HepG2 (cell line): Measurements from ENCODE around the gene ZFP36L2. TPM values are rescaled to one million over a fixed set of nuclear protein-coding genes. Genes with fewer than 3 reads are reported as not detected.
A peak's percentile ranks its signal among the peaks of the same experiment; 100 is the strongest.

Source experiments
- CENPT ChIP-seq: sonication (generic); formaldehyde crosslinking; IDR thresholded peaks from 2 replicates; pipeline ENCODE4 v1.8.0; 2022; ENCODE audit warnings: low read depth, mild to moderate bottlenecking, moderate library complexity, missing genetic modification reagents
- ELF1 ChIP-seq: sonication (generic); formaldehyde crosslinking; IDR thresholded peaks from 2 replicates; pipeline ENCODE4 v1.4.0; 2020; ENCODE audit warnings: missing genetic modification reagents
- HNF4G ChIP-seq, 2 experiments: sonication (generic) in 1 of 2; formaldehyde crosslinking in 1 of 2; IDR thresholded peaks; 2 replicates each; pipeline versions ENCODE4 v1.4.0 to v1.6.1; 2011 to 2020; ENCODE audit warnings: borderline replicate concordance in 2 of 2, low read depth in 2 of 2, mild to moderate bottlenecking in 2 of 2, low read length in 1 of 2, missing genetic modification reagents in 1 of 2, moderate library complexity in 1 of 2
- KLF11 ChIP-seq: IDR thresholded peaks from 2 replicates; pipeline ENCODE4 v1.6.1; 2016; ENCODE audit warnings: missing compliant biosample characterization
- PHF21A ChIP-seq: sonication (generic); formaldehyde crosslinking; IDR thresholded peaks from 2 replicates; pipeline ENCODE4 v1.5.0; 2020; ENCODE audit warnings: mild to moderate bottlenecking, missing genetic modification reagents
- RXRB ChIP-seq: IDR thresholded peaks from 2 replicates; pipeline ENCODE4 v1.6.1; 2016; ENCODE audit warnings: borderline replicate concordance, missing genetic modification reagents, missing compliant biosample characterization
- SP140L ChIP-seq: sonication (generic); formaldehyde crosslinking; IDR thresholded peaks from 2 replicates; pipeline ENCODE4 v1.4.0; 2020; ENCODE audit warnings: missing genetic modification reagents, borderline replicate concordance
- polyA plus RNA-seq, 8 experiments: library from polyadenylated mRNA; depleted of rRNA in 3 of 8; stranded (reverse) in 7 of 8; unstranded in 1 of 8; fragments of >200 nt; fragmentation: Illumina TruSeq in 4 of 8; extraction: Trizol in 4 of 8; gene quantifications; 2 replicates each; pipeline versions ENCODE4 v1.2.1 to v1.2.3, GENCODE V29; 2011 to 2016; ENCODE audit warnings: low read depth in 4 of 8, missing spikeins in 1 of 8, mixed read lengths in 1 of 8; ENCODE audit not compliant: insufficient read depth in 1 of 8
- total RNA-seq, 5 experiments: library from RNA; depleted of rRNA; stranded (reverse); fragments of >200 nt; fragmentation: Illumina TruSeq; extraction: Trizol; gene quantifications; 2 replicates each; pipeline ENCODE4 v1.2.3, GENCODE V29; 2016; ENCODE audit warnings: low read depth in 1 of 5
- TF ChIP-seq, protein P1 (sequence below): sonication (generic); formaldehyde crosslinking; IDR thresholded peaks from 2 replicates; pipeline ENCODE4 v1.4.0; 2020; ENCODE audit warnings: missing genetic modification reagents
- TF ChIP-seq, protein P2 (sequence below): sonication (generic); formaldehyde crosslinking; IDR thresholded peaks from 2 replicates; pipeline ENCODE4 v1.5.0; 2020; ENCODE audit warnings: mild to moderate bottlenecking, missing genetic modification reagents
- TF ChIP-seq, protein P3 (sequence below): sonication (generic); formaldehyde crosslinking; IDR thresholded peaks from 2 replicates; pipeline ENCODE4 v1.4.0; 2020; ENCODE audit warnings: low read depth, mild to moderate bottlenecking, missing genetic modification reagents
- TF ChIP-seq, protein P4 (sequence below): sonication (generic); formaldehyde crosslinking; IDR thresholded peaks from 2 replicates; pipeline ENCODE4 v1.9.0; 2021; ENCODE audit warnings: missing genetic modification reagents, borderline replicate concordance
- TF ChIP-seq, protein P5 (sequence below): sonication (generic); formaldehyde crosslinking; IDR thresholded peaks from 2 replicates; pipeline ENCODE4 v1.5.0; 2020; ENCODE audit warnings: missing genetic modification reagents, mild to moderate bottlenecking, borderline replicate concordance
- TF ChIP-seq, protein P6 (sequence below): sonication (generic); formaldehyde crosslinking; IDR thresholded peaks from 2 replicates; pipeline ENCODE4 v1.5.0; 2020; ENCODE audit warnings: missing genetic modification reagents
- TF ChIP-seq, protein P7 (sequence below): sonication (generic); formaldehyde crosslinking; IDR thresholded peaks from 2 replicates; pipeline ENCODE4 v1.4.0; 2020; ENCODE audit warnings: mild to moderate bottlenecking, missing genetic modification reagents

The ZFP36L2 gene
- total and polyA plus RNA-seq, 2 of the 13 experiments (the other 11 are each of a cell fraction or from before 2014, with no cell fraction given), result 11.2 to 21.8 TPM

DNA sequence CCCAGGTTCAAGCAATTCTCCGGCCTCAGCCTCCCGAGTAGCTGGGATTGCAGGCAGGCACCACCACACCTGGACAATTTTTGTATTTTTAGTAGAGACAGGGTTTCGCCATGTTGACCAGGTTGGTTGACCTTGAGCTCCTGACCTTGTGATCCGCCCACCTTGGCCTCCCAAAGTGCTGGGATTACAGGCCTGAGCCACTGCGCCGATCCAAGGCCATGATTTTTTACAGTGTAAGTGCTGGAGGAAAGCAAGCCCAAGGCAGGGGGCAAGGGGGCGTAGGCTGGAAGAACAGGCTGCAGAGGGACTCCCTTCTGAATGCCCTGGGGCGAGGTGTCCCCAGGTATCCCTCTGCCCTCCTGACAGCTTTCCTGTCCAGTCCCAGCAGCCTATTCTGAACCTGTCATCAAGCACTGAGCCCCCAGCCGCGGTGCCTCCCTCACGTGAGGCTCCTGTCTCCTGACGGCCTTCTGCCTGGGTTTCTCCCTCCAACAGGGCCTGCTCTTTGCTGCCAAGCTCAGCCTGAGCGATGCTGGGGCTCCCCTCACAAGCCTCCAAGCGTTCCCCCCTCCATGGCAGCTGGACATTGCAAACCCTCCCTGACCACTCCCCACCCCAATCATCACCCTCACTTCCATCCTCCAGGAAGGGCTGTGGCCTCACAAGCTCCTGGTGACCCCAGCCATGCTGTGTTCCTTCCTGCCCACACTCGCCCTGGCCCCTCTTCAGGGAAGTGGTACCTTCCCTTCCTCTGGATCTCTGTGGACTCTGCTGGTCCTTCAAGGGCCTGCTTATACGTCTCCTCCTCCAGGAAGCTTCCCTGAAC, 37.6 kb downstream of the ZFP36L2 start (continued):
- TF ChIP-seq, protein P1, sequence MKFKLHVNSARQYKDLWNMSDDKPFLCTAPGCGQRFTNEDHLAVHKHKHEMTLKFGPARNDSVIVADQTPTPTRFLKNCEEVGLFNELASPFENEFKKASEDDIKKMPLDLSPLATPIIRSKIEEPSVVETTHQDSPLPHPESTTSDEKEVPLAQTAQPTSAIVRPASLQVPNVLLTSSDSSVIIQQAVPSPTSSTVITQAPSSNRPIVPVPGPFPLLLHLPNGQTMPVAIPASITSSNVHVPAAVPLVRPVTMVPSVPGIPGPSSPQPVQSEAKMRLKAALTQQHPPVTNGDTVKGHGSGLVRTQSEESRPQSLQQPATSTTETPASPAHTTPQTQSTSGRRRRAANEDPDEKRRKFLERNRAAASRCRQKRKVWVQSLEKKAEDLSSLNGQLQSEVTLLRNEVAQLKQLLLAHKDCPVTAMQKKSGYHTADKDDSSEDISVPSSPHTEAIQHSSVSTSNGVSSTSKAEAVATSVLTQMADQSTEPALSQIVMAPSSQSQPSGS, result 0 out of 2 replicates have a peak, but pooled peaks have one; percentile 39
- TF ChIP-seq HNF4G (IDR thresholded peaks at IDR 0.05; ENCODE audit: borderline replicate concordance, low read depth, low read length) (peak; percentile 28; the same call in 1 of the 2 replicates), HNF4G (CRISPR knock-in tag; IDR thresholded peaks at IDR 0.05; ENCODE audit: borderline replicate concordance, low read depth) (no peak), PHF21A (CRISPR knock-in tag) (peak; percentile 60; the same call in 1 of the 2 replicates), ELF1 (CRISPR knock-in tag) (no peak), KLF11 (CRISPR knock-in tag) (no peak), RXRB (CRISPR knock-in tag) (peak; percentile 60; the same call in 1 of the 2 replicates), SP140L (no peak), CENPT (CRISPR knock-in tag) (no peak)
- TF ChIP-seq, protein P2, sequence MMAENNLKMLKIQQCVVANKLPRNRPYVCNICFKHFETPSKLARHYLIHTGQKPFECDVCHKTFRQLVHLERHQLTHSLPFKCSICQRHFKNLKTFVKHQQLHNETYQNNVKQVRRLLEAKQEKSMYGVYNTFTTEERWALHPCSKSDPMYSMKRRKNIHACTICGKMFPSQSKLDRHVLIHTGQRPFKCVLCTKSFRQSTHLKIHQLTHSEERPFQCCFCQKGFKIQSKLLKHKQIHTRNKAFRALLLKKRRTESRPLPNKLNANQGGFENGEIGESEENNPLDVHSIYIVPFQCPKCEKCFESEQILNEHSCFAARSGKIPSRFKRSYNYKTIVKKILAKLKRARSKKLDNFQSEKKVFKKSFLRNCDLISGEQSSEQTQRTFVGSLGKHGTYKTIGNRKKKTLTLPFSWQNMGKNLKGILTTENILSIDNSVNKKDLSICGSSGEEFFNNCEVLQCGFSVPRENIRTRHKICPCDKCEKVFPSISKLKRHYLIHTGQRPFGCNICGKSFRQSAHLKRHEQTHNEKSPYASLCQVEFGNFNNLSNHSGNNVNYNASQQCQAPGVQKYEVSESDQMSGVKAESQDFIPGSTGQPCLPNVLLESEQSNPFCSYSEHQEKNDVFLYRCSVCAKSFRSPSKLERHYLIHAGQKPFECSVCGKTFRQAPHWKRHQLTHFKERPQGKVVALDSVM (CRISPR knock-in tag), result peak; percentile 67
- TF ChIP-seq, protein P3, sequence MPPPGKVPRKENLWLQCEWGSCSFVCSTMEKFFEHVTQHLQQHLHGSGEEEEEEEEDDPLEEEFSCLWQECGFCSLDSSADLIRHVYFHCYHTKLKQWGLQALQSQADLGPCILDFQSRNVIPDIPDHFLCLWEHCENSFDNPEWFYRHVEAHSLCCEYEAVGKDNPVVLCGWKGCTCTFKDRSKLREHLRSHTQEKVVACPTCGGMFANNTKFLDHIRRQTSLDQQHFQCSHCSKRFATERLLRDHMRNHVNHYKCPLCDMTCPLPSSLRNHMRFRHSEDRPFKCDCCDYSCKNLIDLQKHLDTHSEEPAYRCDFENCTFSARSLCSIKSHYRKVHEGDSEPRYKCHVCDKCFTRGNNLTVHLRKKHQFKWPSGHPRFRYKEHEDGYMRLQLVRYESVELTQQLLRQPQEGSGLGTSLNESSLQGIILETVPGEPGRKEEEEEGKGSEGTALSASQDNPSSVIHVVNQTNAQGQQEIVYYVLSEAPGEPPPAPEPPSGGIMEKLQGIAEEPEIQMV (CRISPR knock-in tag), result 0 out of 2 replicates have a peak, but pooled peaks have one; percentile 42
- TF ChIP-seq, protein P4, sequence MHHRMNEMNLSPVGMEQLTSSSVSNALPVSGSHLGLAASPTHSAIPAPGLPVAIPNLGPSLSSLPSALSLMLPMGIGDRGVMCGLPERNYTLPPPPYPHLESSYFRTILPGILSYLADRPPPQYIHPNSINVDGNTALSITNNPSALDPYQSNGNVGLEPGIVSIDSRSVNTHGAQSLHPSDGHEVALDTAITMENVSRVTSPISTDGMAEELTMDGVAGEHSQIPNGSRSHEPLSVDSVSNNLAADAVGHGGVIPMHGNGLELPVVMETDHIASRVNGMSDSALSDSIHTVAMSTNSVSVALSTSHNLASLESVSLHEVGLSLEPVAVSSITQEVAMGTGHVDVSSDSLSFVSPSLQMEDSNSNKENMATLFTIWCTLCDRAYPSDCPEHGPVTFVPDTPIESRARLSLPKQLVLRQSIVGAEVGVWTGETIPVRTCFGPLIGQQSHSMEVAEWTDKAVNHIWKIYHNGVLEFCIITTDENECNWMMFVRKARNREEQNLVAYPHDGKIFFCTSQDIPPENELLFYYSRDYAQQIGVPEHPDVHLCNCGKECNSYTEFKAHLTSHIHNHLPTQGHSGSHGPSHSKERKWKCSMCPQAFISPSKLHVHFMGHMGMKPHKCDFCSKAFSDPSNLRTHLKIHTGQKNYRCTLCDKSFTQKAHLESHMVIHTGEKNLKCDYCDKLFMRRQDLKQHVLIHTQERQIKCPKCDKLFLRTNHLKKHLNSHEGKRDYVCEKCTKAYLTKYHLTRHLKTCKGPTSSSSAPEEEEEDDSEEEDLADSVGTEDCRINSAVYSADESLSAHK, result no peak
- TF ChIP-seq, protein P5, sequence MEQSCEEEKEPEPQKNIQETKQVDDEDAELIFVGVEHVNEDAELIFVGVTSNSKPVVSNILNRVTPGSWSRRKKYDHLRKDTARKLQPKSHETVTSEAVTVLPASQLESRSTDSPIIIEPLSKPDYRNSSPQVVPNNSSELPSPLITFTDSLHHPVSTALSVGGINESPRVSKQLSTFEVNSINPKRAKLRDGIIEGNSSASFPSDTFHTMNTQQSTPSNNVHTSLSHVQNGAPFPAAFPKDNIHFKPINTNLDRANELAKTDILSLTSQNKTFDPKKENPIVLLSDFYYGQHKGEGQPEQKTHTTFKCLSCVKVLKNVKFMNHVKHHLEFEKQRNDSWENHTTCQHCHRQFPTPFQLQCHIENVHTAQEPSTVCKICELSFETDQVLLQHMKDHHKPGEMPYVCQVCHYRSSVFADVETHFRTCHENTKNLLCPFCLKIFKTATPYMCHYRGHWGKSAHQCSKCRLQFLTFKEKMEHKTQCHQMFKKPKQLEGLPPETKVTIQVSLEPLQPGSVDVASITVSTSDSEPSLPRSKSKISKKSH (CRISPR knock-in tag), result 0 out of 2 replicates have a peak, but pooled peaks have one; percentile 19
- TF ChIP-seq, protein P6, sequence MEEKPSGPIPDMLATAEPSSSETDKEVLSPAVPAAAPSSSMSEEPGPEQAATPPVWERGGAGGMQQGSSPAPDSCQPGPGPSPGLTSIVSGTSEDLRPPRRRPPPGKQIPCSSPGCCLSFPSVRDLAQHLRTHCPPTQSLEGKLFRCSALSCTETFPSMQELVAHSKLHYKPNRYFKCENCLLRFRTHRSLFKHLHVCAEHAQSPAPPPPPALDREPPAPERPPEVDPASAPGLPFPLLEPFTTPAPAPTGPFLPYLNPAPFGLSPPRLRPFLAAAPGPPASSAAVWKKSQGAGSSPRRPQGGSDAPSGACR (CRISPR knock-in tag), result no peak
- TF ChIP-seq, protein P7, sequence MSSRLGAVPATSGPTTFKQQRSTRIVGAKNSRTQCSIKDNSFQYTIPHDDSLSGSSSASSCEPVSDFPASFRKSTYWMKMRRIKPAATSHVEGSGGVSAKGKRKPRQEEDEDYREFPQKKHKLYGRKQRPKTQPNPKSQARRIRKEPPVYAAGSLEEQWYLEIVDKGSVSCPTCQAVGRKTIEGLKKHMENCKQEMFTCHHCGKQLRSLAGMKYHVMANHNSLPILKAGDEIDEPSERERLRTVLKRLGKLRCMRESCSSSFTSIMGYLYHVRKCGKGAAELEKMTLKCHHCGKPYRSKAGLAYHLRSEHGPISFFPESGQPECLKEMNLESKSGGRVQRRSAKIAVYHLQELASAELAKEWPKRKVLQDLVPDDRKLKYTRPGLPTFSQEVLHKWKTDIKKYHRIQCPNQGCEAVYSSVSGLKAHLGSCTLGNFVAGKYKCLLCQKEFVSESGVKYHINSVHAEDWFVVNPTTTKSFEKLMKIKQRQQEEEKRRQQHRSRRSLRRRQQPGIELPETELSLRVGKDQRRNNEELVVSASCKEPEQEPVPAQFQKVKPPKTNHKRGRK (CRISPR knock-in tag), result no peak
